Measurements from ENCODE around the gene TRIM62.

The TRIM62 gene

DNA sequence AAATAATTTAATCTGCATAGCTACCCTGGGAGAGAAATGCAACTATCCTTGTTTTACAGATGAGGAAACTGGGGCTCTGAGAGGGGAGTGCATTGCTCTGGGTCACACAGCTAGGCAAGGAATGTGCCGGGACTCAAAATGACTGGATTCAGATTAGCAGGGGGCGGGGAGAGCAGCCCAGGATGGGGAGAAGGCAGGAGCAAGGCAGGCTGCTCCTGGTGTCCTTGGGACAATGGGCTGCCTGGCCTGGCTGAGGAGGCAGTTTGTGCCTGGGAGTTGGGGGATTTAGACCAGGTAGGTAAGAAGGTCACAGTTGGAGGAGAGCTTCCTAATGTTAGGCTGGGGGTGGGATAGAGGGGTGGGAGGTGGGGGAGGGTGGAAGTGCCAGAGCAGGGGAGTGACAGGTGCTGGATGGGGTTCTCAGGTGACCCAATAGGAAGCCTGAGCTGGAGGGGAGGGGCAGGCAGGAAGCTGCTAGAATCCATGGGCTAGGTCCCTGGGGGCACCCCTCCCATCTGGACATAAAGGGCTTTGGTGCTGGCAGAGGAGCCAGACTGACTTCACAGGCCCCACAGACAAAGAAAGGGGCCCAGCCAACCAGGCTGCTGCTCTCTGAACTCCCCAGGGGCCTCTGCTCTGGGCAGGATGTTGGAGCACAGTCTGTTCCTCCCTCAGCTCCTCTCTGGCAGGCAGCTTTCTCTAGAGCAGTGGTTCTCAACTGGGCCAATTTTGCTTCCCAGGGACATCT is 29.0 kb downstream of the TRIM62 start:
- H3K9ac ChIP-seq (ENCODE audit: low read length), result peak overlapping the region; percentile 38
- H3K27ac ChIP-seq (ENCODE audit: low read length), result peak overlapping the region; percentile 61
- H3K4me1 ChIP-seq (ENCODE audit: control insufficient read depth, low read depth, low read length), result peaks cover 31% of the 10 kb centered on the region

DNA sequence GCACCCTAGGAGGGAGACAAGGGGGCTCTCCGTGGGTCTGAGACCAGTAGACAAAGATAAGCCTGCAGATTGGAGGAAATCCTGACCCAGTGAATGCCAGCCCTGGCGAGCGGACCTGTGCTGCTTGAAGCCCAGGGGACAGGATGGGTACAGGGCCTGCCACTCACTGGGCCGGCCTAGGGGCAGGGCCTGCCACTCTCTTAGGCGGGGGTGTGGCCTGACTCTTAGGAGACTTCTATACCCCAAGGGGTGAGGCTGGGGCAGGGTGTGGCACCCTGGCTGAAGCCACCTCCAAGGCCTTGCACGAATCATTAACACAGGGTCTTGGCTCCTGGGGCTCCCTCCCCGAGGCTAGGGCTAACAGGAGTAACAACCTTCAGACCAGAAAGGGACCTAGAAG is 30.7 kb downstream of the TRIM62 start:
- H3K9me3 ChIP-seq (ENCODE audit: control insufficient read depth, low read depth, low read length), result no peaks in the 10 kb centered on the region
- H3K4me1 ChIP-seq (ENCODE audit: control insufficient read depth, low read depth, low read length), result peaks cover 31% of the 10 kb centered on the region
- peak overlapping the region; percentile 13 for H3K4me3 ChIP-seq (ENCODE audit: low read length)
- H3K36me3 ChIP-seq (ENCODE audit: control insufficient read depth, low read depth, low read length), result peaks cover 3% of the 10 kb centered on the region
- H3K27me3 ChIP-seq (ENCODE audit: control insufficient read depth, insufficient read depth, low read length), result no peaks in the 10 kb centered on the region
- peak overlapping the region; percentile 2 for H3K9ac ChIP-seq (ENCODE audit: low read length)
- H3K27ac ChIP-seq (ENCODE audit: low read length), result no peak overlapping the region

More for the DNA sequence above, 29.0 kb downstream of the TRIM62 start:
- H3K36me3 ChIP-seq (ENCODE audit: control insufficient read depth, low read depth, low read length), result peaks cover 3% of the 10 kb centered on the region
- peak overlapping the region; percentile 23 for H3K4me3 ChIP-seq (ENCODE audit: low read length)
- no peaks in the 10 kb centered on the region for H3K9me3 ChIP-seq (ENCODE audit: control insufficient read depth, low read depth, low read length)
- H3K27me3 ChIP-seq (ENCODE audit: control insufficient read depth, insufficient read depth, low read length), result no peaks in the 10 kb centered on the region

DNA sequence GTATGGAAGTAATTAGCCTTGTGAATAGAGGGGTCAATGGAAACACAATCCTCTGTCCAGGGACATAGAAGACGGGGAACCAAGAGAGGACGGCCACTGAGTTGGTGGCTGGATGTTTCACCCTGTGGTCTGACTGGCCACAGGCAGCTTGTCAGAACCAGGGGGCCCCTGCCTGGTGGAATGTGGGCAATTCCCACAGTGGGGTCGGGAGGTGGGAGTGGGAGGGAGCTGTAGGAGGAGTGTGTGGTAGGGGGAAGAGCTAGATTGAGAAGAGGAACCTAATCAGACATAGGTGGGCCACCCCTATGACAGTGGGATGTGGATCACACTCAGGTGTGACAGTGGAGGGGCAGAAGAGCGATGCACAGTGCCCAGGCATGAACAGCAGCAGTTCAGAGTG is 31.3 kb downstream of the TRIM62 start:
- no peak overlapping the region for H3K4me3 ChIP-seq (ENCODE audit: low read length)
- peaks cover 3% of the 10 kb centered on the region for H3K36me3 ChIP-seq (ENCODE audit: control insufficient read depth, low read depth, low read length)
- H3K4me1 ChIP-seq (ENCODE audit: control insufficient read depth, low read depth, low read length), result peaks cover 31% of the 10 kb centered on the region
- H3K9ac ChIP-seq (ENCODE audit: low read length), result no peak overlapping the region
- no peak overlapping the region for H3K27ac ChIP-seq (ENCODE audit: low read length)
- H3K9me3 ChIP-seq (ENCODE audit: control insufficient read depth, low read depth, low read length), result no peaks in the 10 kb centered on the region
- H3K27me3 ChIP-seq (ENCODE audit: control insufficient read depth, insufficient read depth, low read length), result no peaks in the 10 kb centered on the region

DNA sequence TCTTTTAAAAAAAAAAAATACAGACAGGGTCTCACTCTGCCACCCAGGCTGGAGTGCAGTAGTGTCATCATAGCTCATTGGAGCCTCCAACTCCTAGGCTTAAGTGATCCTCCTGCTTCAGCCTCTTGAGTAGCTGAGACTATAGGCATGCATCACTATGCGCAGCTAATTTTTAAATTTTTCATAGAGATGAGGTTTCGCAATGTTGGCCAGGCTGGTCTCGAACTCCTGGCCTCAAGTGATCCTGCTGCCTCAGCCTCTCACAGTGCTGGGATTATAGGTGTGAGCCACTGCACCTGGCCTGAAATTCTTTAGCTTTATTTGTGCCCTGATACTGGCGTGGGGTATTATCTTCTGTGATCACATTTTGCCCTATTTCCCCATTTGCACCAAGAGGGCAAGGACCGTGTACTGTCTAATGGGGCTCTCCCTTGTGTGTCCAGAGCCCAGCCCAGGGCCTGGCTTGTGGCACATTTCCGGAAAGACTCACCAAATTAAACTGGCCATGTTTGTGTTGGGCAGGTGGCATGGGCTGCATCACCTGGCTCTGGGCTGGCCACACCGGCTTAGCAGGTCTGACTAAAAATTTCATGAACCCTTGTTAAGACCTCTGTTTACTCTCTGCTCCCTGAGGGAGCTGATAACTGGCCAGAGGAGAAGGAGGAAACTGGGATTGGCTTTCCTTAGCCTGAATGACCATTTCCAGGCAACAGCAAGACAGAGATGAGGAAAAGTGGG is 32.2 kb downstream of the TRIM62 start:
- Histone ChIP-seq H3K27ac (ENCODE audit: low read length) (no peak overlapping the region), H3K9me3 (ENCODE audit: control insufficient read depth, low read depth, low read length) (no peaks in the 10 kb centered on the region), H3K27me3 (ENCODE audit: control insufficient read depth, insufficient read depth, low read length) (no peaks in the 10 kb centered on the region), H3K4me1 (ENCODE audit: control insufficient read depth, low read depth, low read length) (peaks cover 31% of the 10 kb centered on the region), H3K4me3 (ENCODE audit: low read length) (no peak overlapping the region), H3K36me3 (ENCODE audit: control insufficient read depth, low read depth, low read length) (peaks cover 3% of the 10 kb centered on the region), H3K9ac (ENCODE audit: low read length) (no peak overlapping the region)

DNA sequence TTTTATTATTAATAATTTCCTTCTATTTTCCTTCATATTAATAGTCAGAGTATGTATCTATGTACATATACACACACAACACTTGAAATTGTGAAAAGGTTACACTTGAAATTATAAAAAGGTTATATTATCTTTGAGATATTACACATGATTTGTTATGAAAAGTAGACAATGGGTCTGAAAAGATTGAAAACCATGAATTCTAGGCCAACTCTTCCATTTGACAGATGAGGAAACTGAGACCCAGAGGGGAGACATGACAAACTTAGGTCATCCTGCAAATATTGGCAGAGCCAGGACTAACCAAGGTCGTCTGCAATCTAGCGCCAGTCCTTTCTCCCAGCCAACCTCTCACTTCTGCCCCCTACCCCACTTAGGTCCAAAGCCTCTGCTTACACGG is 33.2 kb downstream of the TRIM62 start:
- Histone ChIP-seq H3K36me3 (ENCODE audit: control insufficient read depth, low read depth, low read length) (peaks cover under 1% of the 10 kb centered on the region), H3K4me3 (ENCODE audit: low read length) (no peak overlapping the region), H3K27ac (ENCODE audit: low read length) (no peak overlapping the region), H3K9ac (ENCODE audit: low read length) (no peak overlapping the region), H3K9me3 (ENCODE audit: control insufficient read depth, low read depth, low read length) (no peaks in the 10 kb centered on the region), H3K27me3 (ENCODE audit: control insufficient read depth, insufficient read depth, low read length) (no peaks in the 10 kb centered on the region), H3K4me1 (ENCODE audit: control insufficient read depth, low read depth, low read length) (peaks cover 27% of the 10 kb centered on the region)

DNA sequence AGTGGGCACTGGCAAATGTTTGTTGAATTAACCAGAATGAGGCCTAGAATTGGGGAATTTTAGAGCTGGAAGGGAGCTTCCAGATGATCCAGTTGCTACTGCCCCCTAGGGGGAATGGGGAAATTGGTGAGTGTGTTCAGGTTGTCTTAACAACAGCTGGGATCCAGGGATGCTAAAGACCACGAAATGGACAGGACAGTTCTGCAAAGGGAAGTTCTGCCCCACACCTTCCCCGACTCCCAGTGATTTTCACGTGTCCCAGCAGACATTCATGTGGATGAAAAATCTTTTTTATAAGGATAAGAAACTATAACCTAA is 33.9 kb downstream of the TRIM62 start:
- Histone ChIP-seq H3K9ac (ENCODE audit: low read length) (no peak overlapping the region), H3K4me1 (ENCODE audit: control insufficient read depth, low read depth, low read length) (peaks cover 21% of the 10 kb centered on the region), H3K4me3 (ENCODE audit: low read length) (no peak overlapping the region), H3K36me3 (ENCODE audit: control insufficient read depth, low read depth, low read length) (no peaks in the 10 kb centered on the region), H3K27ac (ENCODE audit: low read length) (no peak overlapping the region), H3K9me3 (ENCODE audit: control insufficient read depth, low read depth, low read length) (no peaks in the 10 kb centered on the region), H3K27me3 (ENCODE audit: control insufficient read depth, insufficient read depth, low read length) (no peaks in the 10 kb centered on the region)

DNA sequence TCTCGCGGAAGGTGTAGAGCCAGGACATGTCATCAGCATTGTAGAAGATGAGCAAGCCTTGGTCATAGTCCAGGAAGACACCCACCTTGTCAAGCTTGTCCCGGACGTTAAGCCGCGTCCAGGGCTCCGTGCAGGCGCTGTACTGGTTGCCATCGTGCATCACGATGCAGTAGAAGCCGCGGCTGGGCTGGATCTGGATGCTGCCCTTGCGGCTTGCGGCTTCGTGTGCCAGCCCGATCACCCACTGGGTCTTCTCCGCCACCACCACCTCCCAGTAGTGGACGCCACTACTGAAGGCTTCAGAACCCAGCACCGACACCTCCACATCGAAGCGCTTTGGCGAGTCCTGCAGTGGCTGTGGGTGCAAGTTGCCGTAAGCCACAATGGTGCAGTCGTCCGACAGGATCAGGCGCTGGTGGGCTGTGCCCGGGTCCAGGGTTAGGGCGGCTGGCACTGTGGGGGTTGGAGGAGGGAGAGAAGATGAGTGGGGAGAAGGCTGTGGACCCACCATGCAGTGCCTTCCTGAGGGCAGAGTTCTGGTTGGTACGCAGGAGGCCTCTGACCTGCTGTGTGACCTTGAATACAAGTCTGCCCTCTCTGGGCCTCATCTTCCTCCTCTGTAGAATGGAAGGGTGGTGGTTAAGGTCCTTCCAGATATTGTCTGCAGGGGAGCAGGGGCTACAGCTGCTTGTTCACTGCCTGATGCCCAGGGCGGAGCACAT is 34.4 kb downstream of the TRIM62 start:
- Histone ChIP-seq H3K9ac (ENCODE audit: low read length) (no peak overlapping the region), H3K27ac (ENCODE audit: low read length) (no peak overlapping the region), H3K9me3 (ENCODE audit: control insufficient read depth, low read depth, low read length) (no peaks in the 10 kb centered on the region), H3K36me3 (ENCODE audit: control insufficient read depth, low read depth, low read length) (no peaks in the 10 kb centered on the region), H3K4me1 (ENCODE audit: control insufficient read depth, low read depth, low read length) (peaks cover 17% of the 10 kb centered on the region), H3K4me3 (ENCODE audit: low read length) (no peak overlapping the region), H3K27me3 (ENCODE audit: control insufficient read depth, insufficient read depth, low read length) (no peaks in the 10 kb centered on the region)

DNA sequence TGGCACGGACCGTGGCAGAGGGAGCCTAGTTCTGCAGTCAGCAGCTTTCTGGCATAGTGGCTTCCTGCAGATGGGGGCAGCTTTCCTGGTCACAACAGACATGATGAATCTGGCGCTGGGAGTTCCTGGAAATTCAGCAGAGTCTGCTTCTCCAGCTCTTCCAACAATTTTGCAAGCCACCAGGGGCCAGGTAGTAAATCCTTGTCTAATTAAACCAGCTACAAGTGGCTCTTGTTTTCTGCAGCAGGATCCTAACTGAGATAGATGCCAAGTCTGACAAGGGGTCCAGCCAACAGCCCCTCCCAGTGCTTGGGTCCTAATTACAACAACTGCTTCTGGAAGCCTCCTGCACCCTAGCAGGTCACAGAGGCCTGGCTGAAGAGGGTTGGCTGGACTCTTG is 35.8 kb downstream of the TRIM62 start:
- H3K36me3 ChIP-seq (ENCODE audit: control insufficient read depth, low read depth, low read length), result no peaks in the 10 kb centered on the region
- H3K9ac ChIP-seq (ENCODE audit: low read length), result no peak overlapping the region
- no peaks in the 10 kb centered on the region for H3K9me3 ChIP-seq (ENCODE audit: control insufficient read depth, low read depth, low read length)

DNA sequence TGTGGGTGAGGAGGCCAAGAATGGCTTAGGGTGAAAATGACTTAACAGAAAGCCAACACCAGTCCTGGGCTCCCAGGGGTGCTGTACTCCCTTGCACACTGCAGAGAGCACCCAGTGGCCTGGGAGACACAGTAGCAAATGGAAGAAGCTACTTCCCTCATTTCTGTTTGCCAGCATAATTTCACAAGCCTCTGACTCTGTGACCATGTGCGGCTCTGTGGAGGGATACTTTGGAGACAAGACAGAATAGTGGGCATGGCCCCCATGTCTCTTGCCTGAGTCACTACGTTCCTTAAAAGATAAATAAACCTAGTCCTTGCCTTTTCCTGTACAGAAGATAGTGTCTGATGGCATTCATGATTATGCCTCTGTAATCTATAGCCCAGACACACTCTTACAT is 38.1 kb downstream of the TRIM62 start:
- no peaks in the 10 kb centered on the region for H3K36me3 ChIP-seq (ENCODE audit: control insufficient read depth, low read depth, low read length)
- no peaks in the 10 kb centered on the region for H3K27me3 ChIP-seq (ENCODE audit: control insufficient read depth, insufficient read depth, low read length)
- H3K4me1 ChIP-seq (ENCODE audit: control insufficient read depth, low read depth, low read length), result peaks cover 17% of the 10 kb centered on the region
- H3K9me3 ChIP-seq (ENCODE audit: control insufficient read depth, low read depth, low read length), result no peaks in the 10 kb centered on the region
- H3K27ac ChIP-seq (ENCODE audit: low read length), result no peak overlapping the region
- H3K9ac ChIP-seq (ENCODE audit: low read length), result no peak overlapping the region
- no peak overlapping the region for H3K4me3 ChIP-seq (ENCODE audit: low read length)

More for the DNA sequence above, 35.8 kb downstream of the TRIM62 start:
- no peak overlapping the region for H3K4me3 ChIP-seq (ENCODE audit: low read length)
- H3K4me1 ChIP-seq (ENCODE audit: control insufficient read depth, low read depth, low read length), result peaks cover 8% of the 10 kb centered on the region
- H3K27me3 ChIP-seq (ENCODE audit: control insufficient read depth, insufficient read depth, low read length), result no peaks in the 10 kb centered on the region
- no peak overlapping the region for H3K27ac ChIP-seq (ENCODE audit: low read length)

DNA sequence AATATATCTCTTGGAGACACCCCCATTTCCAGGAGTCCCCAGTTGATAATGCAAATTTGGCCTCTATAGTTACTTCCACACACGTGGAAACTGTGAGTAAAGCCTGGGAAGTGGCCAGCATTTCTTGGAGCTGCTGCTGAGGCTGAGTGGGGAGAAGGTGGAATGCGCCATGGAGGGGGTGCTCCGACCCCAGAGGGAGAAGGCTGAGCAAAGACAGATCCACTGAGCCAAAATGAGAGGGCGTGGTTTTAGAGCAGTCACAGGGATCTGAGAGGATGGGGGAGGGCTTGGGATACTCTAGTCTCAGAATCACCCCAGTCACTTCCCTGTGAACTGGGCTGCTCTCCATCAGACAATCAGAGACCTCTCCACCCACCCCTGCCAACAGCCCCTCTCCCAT is 38.7 kb downstream of the TRIM62 start:
- Histone ChIP-seq H3K4me1 (ENCODE audit: control insufficient read depth, low read depth, low read length) (peaks cover 19% of the 10 kb centered on the region), H3K9ac (ENCODE audit: low read length) (no peak overlapping the region)

DNA sequence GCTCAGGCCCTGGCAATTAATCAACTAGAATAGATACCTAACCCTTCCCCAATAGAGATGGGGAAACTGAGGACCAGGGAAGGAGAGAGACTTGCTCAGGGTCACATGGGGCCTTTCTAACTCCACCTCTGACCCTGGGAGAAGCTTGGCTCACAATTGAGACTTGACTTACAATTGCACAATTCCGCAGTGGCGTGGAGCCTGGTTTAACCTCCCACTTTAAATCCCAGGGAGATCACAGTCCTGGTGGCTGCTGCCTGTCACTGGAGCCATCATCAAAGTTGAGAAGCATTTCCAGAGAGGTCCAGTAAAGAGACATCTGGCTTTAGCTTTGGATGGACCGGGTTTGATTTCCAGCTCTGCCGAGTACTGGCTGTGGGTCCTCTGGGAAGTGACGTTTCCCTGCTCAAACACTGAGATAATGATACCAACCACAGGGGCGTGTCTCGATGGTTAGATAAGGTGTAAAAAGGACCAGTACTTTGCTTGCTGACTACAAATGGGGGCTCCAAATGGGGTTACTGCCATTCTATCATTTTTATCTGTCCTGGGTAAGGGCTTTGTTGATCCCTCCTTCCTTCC is 39.3 kb downstream of the TRIM62 start:
- Histone ChIP-seq H3K4me1 (ENCODE audit: control insufficient read depth, low read depth, low read length) (peaks cover 21% of the 10 kb centered on the region), H3K4me3 (ENCODE audit: low read length) (no peak overlapping the region), H3K27ac (ENCODE audit: low read length) (no peak overlapping the region), H3K9me3 (ENCODE audit: control insufficient read depth, low read depth, low read length) (no peaks in the 10 kb centered on the region), H3K27me3 (ENCODE audit: control insufficient read depth, insufficient read depth, low read length) (no peaks in the 10 kb centered on the region), H3K36me3 (ENCODE audit: control insufficient read depth, low read depth, low read length) (no peaks in the 10 kb centered on the region), H3K9ac (ENCODE audit: low read length) (no peak overlapping the region)

More for the DNA sequence above, 38.7 kb downstream of the TRIM62 start:
- Histone ChIP-seq H3K36me3 (ENCODE audit: control insufficient read depth, low read depth, low read length) (no peaks in the 10 kb centered on the region), H3K27me3 (ENCODE audit: control insufficient read depth, insufficient read depth, low read length) (no peaks in the 10 kb centered on the region), H3K4me3 (ENCODE audit: low read length) (no peak overlapping the region), H3K9me3 (ENCODE audit: control insufficient read depth, low read depth, low read length) (no peaks in the 10 kb centered on the region), H3K27ac (ENCODE audit: low read length) (no peak overlapping the region)
